ENCODE results near the gene KLHL11.

KLHL11 gene

GRCh38 chr17:41871789-41872188 lies 6.6 kb upstream of the KLHL11 start:
- H3K4me3 ChIP-seq (replicated peaks in 1 of 2; ENCODE audit: low read depth in 2 of 2, low read length in 2 of 2): no peak overlapping the region
- TF ChIP-seq CTCF (IDR thresholded peaks at IDR 0.05; ENCODE audit: low read depth, low read length): no peak
- no peak for DNase-seq (ENCODE audit: low read depth in 2 of 2)

DNA sequence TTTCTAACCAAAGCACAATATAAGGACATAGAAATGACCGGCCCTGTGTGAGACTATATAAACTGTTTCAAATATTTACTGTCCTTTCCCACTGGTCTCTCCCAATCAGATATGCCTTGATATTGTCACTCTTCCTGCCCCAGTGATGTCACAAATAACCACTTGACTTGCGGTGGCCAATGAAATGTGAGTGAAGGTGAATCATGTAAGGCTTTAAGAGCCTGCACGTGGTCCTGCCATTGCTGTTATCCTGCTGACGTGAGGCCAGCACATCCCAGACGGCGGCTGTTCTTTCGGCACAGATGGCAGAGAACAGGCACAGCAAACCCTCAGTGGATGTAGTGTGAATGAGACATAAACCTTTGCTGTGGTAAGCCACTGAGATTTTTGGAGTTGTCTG lies 5.4 kb upstream of the KLHL11 start:
- peak in 1 of 2 donors; percentile 29 for DNase-seq (ENCODE audit: low read depth in 2 of 2)
- H3K4me3 ChIP-seq (replicated peaks in 1 of 2; ENCODE audit: low read depth in 2 of 2, low read length in 2 of 2): no peak overlapping the region
- TF ChIP-seq CTCF (IDR thresholded peaks at IDR 0.05; ENCODE audit: low read depth, low read length): no peak

DNA sequence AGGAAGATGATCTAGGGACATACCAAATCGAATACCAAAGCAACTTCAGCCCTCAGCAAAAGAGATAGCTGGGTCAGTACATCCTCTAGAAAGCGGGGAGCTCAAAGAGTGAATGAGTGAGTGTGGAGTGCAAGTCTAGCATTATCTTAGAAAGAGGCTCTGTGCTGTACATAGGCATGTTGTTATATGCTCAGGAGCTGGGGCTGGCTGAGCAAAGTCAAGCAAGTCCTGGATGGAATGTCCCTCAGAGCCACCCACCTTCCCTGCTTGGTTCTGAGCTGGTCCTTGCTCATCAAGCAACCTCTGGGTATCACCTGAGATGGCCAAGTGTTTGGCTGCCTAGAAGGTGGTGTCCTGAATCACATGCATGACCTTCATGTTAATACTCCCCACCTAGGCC lies 4.9 kb upstream of the KLHL11 start:
- no peak overlapping the region for H3K4me3 ChIP-seq (replicated peaks in 1 of 2; ENCODE audit: low read depth in 2 of 2, low read length in 2 of 2)
- no peak for TF ChIP-seq CTCF (IDR thresholded peaks at IDR 0.05; ENCODE audit: low read depth, low read length)
- no peak for DNase-seq (ENCODE audit: low read depth in 2 of 2)

DNA sequence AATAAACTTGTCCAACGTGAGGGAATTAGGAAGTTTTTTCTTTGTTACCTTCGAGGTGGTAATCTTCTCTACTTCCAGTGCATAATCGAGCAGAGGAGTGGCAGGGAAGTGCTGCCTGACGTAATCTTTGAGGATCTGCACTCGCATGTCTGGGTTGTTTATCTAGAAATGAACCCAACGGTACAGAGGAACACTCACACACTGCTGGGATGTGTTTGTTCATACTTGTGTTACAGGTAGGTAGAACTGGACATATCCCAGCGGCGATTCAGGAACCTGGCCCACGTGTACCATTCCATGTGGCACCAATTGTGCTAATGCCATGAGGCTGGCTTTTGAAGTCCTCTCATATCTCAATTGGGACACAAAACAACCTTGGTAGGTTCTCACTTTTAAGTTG lies 4.2 kb upstream of the KLHL11 start:
- no peak for TF ChIP-seq CTCF (IDR thresholded peaks at IDR 0.05; ENCODE audit: low read depth, low read length)
- H3K4me3 ChIP-seq (replicated peaks in 1 of 2; ENCODE audit: low read depth in 2 of 2, low read length in 2 of 2): no peak overlapping the region
- no peak for DNase-seq (ENCODE audit: low read depth in 2 of 2)

DNA sequence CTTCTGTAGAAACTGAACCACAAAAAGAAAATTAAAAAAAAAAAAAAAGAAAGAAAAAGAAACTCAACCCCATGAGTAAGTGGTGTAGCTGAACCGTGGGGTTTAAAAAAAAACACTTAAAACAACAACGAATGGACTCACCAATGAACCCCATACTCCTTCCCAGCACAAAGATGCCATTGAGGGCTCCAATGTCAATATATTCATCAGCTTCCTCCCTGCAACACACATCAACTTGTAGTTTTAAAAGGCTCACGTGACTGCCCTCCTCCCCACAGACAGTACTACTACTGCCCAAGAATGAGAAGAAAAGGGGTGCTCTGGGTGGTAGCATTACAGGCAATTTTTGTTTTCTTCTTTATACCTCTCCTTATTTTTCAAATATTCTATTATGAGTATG lies 3.3 kb upstream of the KLHL11 start:
- TF ChIP-seq CTCF (IDR thresholded peaks at IDR 0.05; ENCODE audit: low read depth, low read length): no peak
- DNase-seq (ENCODE audit: low read depth in 2 of 2): no peak
- no peak overlapping the region for H3K4me3 ChIP-seq (replicated peaks in 1 of 2; ENCODE audit: low read depth in 2 of 2, low read length in 2 of 2)

DNA sequence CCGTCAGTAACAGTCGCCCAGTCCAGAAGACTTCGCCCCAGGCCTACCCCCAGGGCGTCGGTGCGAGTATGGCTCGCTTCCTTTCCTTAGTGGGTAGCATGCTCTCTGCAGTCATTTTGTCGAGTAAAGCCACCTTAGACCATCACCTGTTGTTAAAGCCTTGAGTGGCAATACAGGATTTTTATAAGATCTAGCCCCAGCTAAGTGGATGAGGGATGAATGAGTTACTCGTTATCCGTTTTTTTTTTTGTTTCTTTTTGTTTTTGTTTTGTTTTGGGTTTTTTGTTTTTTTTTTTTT lies 322 bp upstream of the KLHL11 start:
- DNase-seq (ENCODE audit: low read depth in 2 of 2): no peak
- peak overlapping the region; percentile 13 to 38 for H3K4me3 ChIP-seq (replicated peaks in 1 of 2; ENCODE audit: low read depth in 2 of 2, low read length in 2 of 2)
- TF ChIP-seq CTCF (IDR thresholded peaks at IDR 0.05; ENCODE audit: low read depth, low read length): no peak

GRCh38 chr17:41864498-41864835 lies 756 bp downstream of the KLHL11 start:
- peak overlapping the region; percentile 92 to 99 for H3K4me3 ChIP-seq (replicated peaks in 1 of 2; ENCODE audit: low read depth in 2 of 2, low read length in 2 of 2)
- DNase-seq (ENCODE audit: low read depth in 2 of 2): no peak
- TF ChIP-seq CTCF (IDR thresholded peaks at IDR 0.05; ENCODE audit: low read depth, low read length): no peak

Measured in cardiac fibroblast (primary cell).